ENCODE results near the gene ALDH8A1.

GRCh38 chr6:134932098-134932497 lies 17.8 kb downstream of the ALDH8A1 start:
- TF ChIP-seq RFX5 (IDR thresholded peaks at IDR 0.05; ENCODE audit: borderline replicate concordance, low read depth, low read length): no peak
- TF ChIP-seq CTCF (IDR thresholded peaks at IDR 0.05; ENCODE audit: control extremely low read depth in 1 of 3, insufficient read depth in 1 of 3, low read depth in 1 of 3, low read length in 3 of 3): no peak
- TF ChIP-seq YY1 (IDR thresholded peaks at IDR 0.05; ENCODE audit: low read depth, low read length): no peak
- TF ChIP-seq GABPA (IDR thresholded peaks at IDR 0.05; ENCODE audit: borderline replicate concordance, insufficient read depth, low read length): no peak
- TF ChIP-seq CHD2 (IDR thresholded peaks at IDR 0.05; ENCODE audit: low read length): no peak
- TF ChIP-seq CHD1 (IDR thresholded peaks at IDR 0.05; ENCODE audit: low read depth, low read length): no peak
- TF ChIP-seq SP4 (IDR thresholded peaks at IDR 0.05; ENCODE audit: low read length): no peak
- TF ChIP-seq POLR2A (IDR thresholded peaks at IDR 0.05; ENCODE audit: control extremely low read depth in 1 of 2, low read depth in 2 of 2, low read length in 2 of 2): no peak
- TF ChIP-seq USF2 (IDR thresholded peaks at IDR 0.05; ENCODE audit: low read length): no peak
